ENCODE results near the gene SELPLG. TPM values are rescaled to one million over a fixed set of nuclear protein-coding genes. Genes with fewer than 3 reads are reported as not detected.
"Not testable (repeated sequence)": the region's sequence is repeated elsewhere in the genome, so short reads cannot be mapped to it uniquely, and the experiment has no call there.

Gene SELPLG
- total RNA-seq, 2 donors from 2014 or later: 2.5 to 4.4 TPM

DNA sequence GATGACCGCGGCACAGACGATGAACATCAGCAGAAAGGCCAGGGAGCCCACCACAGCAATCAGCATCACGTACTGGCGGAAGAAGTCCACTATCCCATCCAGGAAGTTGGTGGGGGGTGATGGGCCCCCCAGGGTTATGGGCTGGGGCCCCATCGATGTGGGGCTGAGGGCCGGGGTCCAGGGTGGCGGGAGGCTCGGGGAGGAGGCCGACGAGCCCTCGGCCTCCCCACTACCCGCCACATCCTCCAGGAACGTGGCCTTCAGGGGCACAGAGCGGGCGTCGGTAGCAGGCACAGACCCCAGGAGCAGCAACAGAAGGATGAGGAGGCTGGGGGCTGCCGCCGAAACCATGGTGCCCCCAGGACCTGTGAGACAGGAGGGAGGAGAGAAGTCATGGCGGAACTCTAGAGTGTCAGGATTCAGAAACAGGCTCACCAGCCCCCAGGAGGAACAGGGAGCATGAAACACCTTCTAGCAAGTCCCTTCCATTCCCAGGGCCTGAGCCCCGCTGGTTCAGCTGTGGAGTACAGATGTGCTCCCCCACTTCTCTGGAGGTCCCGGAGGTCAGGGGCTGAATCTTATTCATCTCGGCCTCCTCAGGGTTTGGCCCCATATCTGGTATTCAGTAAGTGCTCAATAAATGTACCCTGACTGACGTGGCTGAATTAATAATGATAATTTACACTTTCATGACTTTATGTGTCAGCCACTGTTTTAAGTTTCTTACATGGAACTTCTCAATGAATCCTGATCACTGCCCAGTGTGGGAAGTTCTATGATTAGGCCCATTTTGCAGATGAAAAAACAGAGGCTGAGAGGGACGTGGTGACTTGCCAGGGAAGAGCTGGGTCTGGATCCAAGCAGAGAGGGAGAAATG is 41.4 kb downstream of the SELPLG start:
- no peak for DNase-seq
- intact Hi-C loops (cut with DNase I): no loop called here

DNA sequence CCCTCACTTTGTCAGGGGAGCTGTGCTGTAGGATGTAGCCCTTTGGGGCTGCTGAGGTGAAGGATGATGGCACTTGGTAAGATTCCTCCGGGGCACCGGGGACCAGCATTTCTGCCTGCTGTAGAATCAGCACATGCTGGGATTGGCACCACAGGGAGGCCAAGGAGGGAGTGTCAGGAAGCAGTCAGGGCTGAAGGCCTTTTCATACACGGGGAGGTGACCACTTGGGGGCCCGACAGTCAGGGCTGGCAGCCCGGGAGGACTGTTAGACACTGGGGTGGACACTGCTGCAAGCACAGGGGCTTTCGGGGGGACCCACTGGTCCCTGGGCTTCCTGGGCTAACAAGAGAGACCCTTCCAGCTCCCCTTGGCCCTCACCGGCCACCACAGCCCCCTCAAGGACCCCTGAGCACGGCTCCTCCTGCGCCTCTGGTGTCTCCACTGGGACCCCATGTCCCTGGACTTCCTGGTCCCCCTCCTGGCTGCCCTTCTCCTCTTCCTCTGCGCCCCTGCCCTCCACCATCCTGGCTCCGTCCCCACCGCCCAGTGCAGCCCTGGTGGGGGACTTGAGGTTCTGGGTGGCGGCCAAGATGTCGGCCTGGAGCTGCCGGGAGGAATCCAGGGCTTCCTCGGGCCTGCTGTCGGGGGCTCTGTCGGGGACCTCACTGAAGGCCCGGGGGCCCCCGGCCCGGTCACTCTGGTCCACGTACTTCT is 42.3 kb downstream of the SELPLG start:
- H3K9ac ChIP-seq (ENCODE audit: low read depth in 2 of 2, low read length in 2 of 2): no peak overlapping the region
- no peaks in the 10 kb centered on the region for H3K9me3 ChIP-seq
- TF ChIP-seq, protein P1, sequence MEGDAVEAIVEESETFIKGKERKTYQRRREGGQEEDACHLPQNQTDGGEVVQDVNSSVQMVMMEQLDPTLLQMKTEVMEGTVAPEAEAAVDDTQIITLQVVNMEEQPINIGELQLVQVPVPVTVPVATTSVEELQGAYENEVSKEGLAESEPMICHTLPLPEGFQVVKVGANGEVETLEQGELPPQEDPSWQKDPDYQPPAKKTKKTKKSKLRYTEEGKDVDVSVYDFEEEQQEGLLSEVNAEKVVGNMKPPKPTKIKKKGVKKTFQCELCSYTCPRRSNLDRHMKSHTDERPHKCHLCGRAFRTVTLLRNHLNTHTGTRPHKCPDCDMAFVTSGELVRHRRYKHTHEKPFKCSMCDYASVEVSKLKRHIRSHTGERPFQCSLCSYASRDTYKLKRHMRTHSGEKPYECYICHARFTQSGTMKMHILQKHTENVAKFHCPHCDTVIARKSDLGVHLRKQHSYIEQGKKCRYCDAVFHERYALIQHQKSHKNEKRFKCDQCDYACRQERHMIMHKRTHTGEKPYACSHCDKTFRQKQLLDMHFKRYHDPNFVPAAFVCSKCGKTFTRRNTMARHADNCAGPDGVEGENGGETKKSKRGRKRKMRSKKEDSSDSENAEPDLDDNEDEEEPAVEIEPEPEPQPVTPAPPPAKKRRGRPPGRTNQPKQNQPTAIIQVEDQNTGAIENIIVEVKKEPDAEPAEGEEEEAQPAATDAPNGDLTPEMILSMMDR (IDR thresholded peaks at IDR 0.05): no peak
- H3K4me1 ChIP-seq: no peaks in the 10 kb centered on the region
- no peak for DNase-seq
- no peaks in the 10 kb centered on the region for H3K27me3 ChIP-seq
- no peak overlapping the region for H3K4me3 ChIP-seq
- intact Hi-C loops (cut with DNase I): no loop called here
- H3K27ac ChIP-seq: no peak overlapping the region
- no peaks in the 10 kb centered on the region for H3K36me3 ChIP-seq

More for the DNA sequence above, 41.4 kb downstream of the SELPLG start:
- no peak overlapping the region for H3K9ac ChIP-seq (ENCODE audit: low read depth in 2 of 2, low read length in 2 of 2)
- H3K4me3 ChIP-seq: no peak overlapping the region
- H3K36me3 ChIP-seq: no peaks in the 10 kb centered on the region
- H3K27ac ChIP-seq: no peak overlapping the region
- no peaks in the 10 kb centered on the region for H3K4me1 ChIP-seq
- TF ChIP-seq, protein P1 (IDR thresholded peaks at IDR 0.05): no peak
- H3K27me3 ChIP-seq: no peaks in the 10 kb centered on the region
- no peaks in the 10 kb centered on the region for H3K9me3 ChIP-seq

DNA sequence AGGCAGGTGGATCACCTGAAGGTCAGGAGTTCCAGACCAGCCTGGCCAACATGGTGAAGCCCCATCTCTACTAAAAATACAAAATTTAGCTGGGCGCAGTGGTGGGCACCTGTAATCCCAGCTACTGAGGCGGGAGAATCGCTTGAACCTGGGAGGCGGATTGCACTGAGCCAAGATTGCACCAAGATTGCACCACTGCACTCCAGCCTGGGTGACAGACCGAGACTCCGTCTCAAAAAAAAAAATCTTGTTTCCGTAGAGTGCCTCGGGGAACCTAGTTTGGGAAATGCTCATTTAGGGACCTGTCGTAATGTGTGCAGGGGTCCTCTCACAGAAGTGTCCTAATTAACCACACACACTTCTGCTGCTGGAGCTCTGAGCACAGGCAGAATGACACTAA is 43.2 kb downstream of the SELPLG start:
- H3K4me3 ChIP-seq; H3K27ac ChIP-seq; H3K9me3 ChIP-seq; DNase-seq; H3K9ac ChIP-seq (ENCODE audit: low read depth in 2 of 2, low read length in 2 of 2); H3K4me1 ChIP-seq; intact Hi-C loops (cut with DNase I); H3K36me3 ChIP-seq; H3K27me3 ChIP-seq: not testable (repeated sequence)

DNA sequence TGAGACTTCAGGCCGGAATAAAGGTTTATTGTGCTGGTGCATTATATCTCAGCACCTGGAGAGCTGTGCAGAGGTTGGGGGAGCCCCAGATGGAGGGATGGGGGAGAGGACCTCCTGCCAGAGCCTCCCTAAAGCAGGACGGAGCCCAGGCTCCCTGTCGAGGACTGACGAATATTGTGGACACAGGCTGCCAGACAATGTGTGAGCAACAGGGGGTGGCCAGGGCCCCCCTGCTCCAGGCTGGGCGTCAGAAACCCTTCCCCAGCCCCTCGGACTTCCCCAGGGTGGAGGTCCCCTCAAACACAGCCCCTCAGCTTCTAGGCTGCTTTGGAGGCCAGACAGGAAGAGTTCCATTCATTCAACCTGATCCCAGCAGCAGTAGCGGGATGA is 43.9 kb downstream of the SELPLG start:
- H3K36me3 ChIP-seq: no peaks in the 10 kb centered on the region
- H3K9me3 ChIP-seq: no peaks in the 10 kb centered on the region
- H3K9ac ChIP-seq (ENCODE audit: low read depth in 2 of 2, low read length in 2 of 2): no peak overlapping the region
- intact Hi-C loops (cut with DNase I): no loop called here
- no peaks in the 10 kb centered on the region for H3K4me1 ChIP-seq
- no peak overlapping the region for H3K27ac ChIP-seq
- no peaks in the 10 kb centered on the region for H3K27me3 ChIP-seq
- no peak overlapping the region for H3K4me3 ChIP-seq
- no peak for DNase-seq
- TF ChIP-seq, protein P1 (IDR thresholded peaks at IDR 0.05): no peak

DNA sequence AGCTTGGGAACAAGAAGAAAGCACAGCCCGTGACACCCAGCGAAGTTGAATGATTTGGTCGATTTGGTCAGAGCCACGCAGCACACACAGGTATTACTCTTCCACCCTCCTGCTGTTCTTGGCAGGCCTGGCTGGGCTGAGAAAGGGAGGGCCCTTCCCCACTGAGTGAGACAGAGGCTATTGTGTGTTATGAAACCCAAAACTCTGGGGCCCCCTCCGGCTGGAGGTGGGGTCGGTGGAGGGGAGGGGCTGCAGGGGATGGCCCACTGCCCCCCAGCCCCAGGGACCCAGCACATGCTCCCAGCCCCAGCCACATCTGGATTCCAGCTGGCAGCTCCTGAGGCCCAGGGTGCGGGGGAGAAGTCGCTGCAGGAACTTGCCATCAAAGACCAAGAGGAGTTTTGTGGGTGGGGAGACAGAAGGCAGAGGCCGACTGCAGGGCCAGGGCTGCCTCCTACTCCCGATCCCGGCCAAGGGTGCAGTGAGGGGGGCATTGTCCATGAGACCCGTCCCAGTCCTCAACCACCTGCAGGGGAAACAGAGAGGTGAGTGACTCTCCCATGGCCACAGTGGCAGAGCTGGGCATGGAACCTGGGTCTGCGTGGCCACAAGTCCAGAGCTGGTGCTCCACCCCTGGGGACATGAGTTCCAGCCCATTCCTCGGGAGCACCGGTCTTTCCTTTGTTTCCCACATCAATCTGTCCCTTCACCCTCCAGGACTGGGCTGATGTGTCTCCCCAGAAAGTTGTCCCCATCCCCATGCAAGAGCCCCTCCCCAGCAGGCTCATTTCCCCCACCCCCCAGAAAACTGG is 44.5 kb downstream of the SELPLG start:
- H3K9me3 ChIP-seq: no peaks in the 10 kb centered on the region
- H3K27me3 ChIP-seq: no peaks in the 10 kb centered on the region
- no peak for DNase-seq
- no peak overlapping the region for H3K27ac ChIP-seq
- H3K9ac ChIP-seq (ENCODE audit: low read depth in 2 of 2, low read length in 2 of 2): peak overlapping the region in 1 of 2 donors; percentile 24
- TF ChIP-seq, protein P1 (IDR thresholded peaks at IDR 0.05): no peak
- no peaks in the 10 kb centered on the region for H3K36me3 ChIP-seq
- H3K4me1 ChIP-seq: no peaks in the 10 kb centered on the region
- H3K4me3 ChIP-seq: no peak overlapping the region
- intact Hi-C loops (cut with DNase I): no loop called here

All from colonic mucosa (tissue), 4 donors.